ENCODE measurements around the gene RGMB. TPM values are rescaled to one million over a fixed set of nuclear protein-coding genes. Genes with fewer than 3 reads are reported as not detected.

The RGMB gene
- total RNA-seq, 1 experiment from 2014 or later = 16.4 TPM

- Histone ChIP-seq H3K4me3 (ENCODE audit: low read depth, low read length) (no peak overlapping the region), H3K36me3 (ENCODE audit: control insufficient read depth, insufficient read depth, low read length) (peaks cover 2% of the 10 kb centered on the region), H3K4me1 (0 out of 2 replicates have a peak, but pooled peaks cover 6% of the 10 kb centered on the region), H3K9me3 (no peaks in the 10 kb centered on the region), H3K27me3 (replicated peaks; ENCODE audit: control insufficient read depth, insufficient read depth, low read length) (no peaks in the 10 kb centered on the region)
- ChIA-PET CTCF (no interaction called here), POLR2A (no interaction called here)
- TF ChIP-seq, protein P1, sequence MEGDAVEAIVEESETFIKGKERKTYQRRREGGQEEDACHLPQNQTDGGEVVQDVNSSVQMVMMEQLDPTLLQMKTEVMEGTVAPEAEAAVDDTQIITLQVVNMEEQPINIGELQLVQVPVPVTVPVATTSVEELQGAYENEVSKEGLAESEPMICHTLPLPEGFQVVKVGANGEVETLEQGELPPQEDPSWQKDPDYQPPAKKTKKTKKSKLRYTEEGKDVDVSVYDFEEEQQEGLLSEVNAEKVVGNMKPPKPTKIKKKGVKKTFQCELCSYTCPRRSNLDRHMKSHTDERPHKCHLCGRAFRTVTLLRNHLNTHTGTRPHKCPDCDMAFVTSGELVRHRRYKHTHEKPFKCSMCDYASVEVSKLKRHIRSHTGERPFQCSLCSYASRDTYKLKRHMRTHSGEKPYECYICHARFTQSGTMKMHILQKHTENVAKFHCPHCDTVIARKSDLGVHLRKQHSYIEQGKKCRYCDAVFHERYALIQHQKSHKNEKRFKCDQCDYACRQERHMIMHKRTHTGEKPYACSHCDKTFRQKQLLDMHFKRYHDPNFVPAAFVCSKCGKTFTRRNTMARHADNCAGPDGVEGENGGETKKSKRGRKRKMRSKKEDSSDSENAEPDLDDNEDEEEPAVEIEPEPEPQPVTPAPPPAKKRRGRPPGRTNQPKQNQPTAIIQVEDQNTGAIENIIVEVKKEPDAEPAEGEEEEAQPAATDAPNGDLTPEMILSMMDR (IDR thresholded peaks at IDR 0.05; ENCODE audit: insufficient read depth in 1 of 2, low read depth in 1 of 2, low read length in 1 of 2, severe bottlenecking in 1 of 2, unreplicated experiment in 1 of 2) = no peak
- no TSS peak for BruUV-seq (replicated peaks)
- Mint-ChIP-seq H3K27me3 (ENCODE audit: insufficient read depth, unreplicated experiment) (no peaks in the 10 kb centered on the region), H3K27ac (ENCODE audit: unreplicated experiment) (no peak overlapping the region), H3K4me1 (ENCODE audit: low read depth, unreplicated experiment) (no peaks in the 10 kb centered on the region), H3K4me3 (ENCODE audit: unreplicated experiment) (no peak overlapping the region), H3K9me3 (ENCODE audit: unreplicated experiment) (no peaks in the 10 kb centered on the region), H3K36me3 (ENCODE audit: insufficient read depth, unreplicated experiment) (peaks cover 12% of the 10 kb centered on the region)
- DNase-seq = no peak
- intact Hi-C loops (cut with micrococcal nuclease; ENCODE audit: unreplicated experiment) = loop anchor here (10.0 kb wide), 2 partner anchors 905 to 1545 kb away; no protein-coding TSS in a partner anchor
Observed at GRCh38 chr5:98779264-98779877, 5.9 kb downstream of the RGMB start.

- Mint-ChIP-seq H3K27ac (ENCODE audit: unreplicated experiment) (no peak overlapping the region), H3K4me1 (ENCODE audit: low read depth, unreplicated experiment) (no peaks in the 10 kb centered on the region), H3K9me3 (ENCODE audit: unreplicated experiment) (no peaks in the 10 kb centered on the region), H3K36me3 (ENCODE audit: insufficient read depth, unreplicated experiment) (peaks cover 12% of the 10 kb centered on the region), H3K4me3 (ENCODE audit: unreplicated experiment) (no peak overlapping the region), H3K27me3 (ENCODE audit: insufficient read depth, unreplicated experiment) (no peaks in the 10 kb centered on the region)
- POLR2A ChIA-PET = no interaction called here
- TF ChIP-seq, protein P1 (IDR thresholded peaks at IDR 0.05; ENCODE audit: insufficient read depth in 1 of 2, low read depth in 1 of 2, low read length in 1 of 2, severe bottlenecking in 1 of 2, unreplicated experiment in 1 of 2) = no peak
- intact Hi-C loops (cut with micrococcal nuclease; ENCODE audit: unreplicated experiment) = no loop called here
- H3K27me3 ChIP-seq (replicated peaks; ENCODE audit: control insufficient read depth, insufficient read depth, low read length) = no peaks in the 10 kb centered on the region
- no TSS peak for BruUV-seq (replicated peaks)
- H3K4me1 ChIP-seq = 0 out of 2 replicates have a peak, but pooled peaks cover 6% of the 10 kb centered on the region
- DNase-seq = no peak
- no peak overlapping the region for H3K4me3 ChIP-seq (ENCODE audit: low read depth, low read length)
- CTCF ChIA-PET = no interaction called here
- peaks cover 2% of the 10 kb centered on the region for H3K36me3 ChIP-seq (ENCODE audit: control insufficient read depth, insufficient read depth, low read length)
- H3K9me3 ChIP-seq = no peaks in the 10 kb centered on the region
Observed at GRCh38 chr5:98780390-98780789, 6.9 kb downstream of the RGMB start.

GRCh38 chr5:98781520-98781919 lies 8.1 kb downstream of the RGMB start:
- H3K4me1 ChIP-seq = no peaks in the 10 kb centered on the region
- intact Hi-C loops (cut with micrococcal nuclease; ENCODE audit: unreplicated experiment) = no loop called here

More at GRCh38 chr5:98781520-98781919, 8.1 kb downstream of the RGMB start:
- H3K27ac Mint-ChIP-seq (ENCODE audit: unreplicated experiment) = no peak overlapping the region
- Histone ChIP-seq H3K27me3 (replicated peaks; ENCODE audit: control insufficient read depth, insufficient read depth, low read length) (no peaks in the 10 kb centered on the region), H3K9me3 (no peaks in the 10 kb centered on the region), H3K4me3 (ENCODE audit: low read depth, low read length) (no peak overlapping the region), H3K36me3 (ENCODE audit: control insufficient read depth, insufficient read depth, low read length) (peaks cover 2% of the 10 kb centered on the region)
- POLR2A ChIA-PET = no interaction called here
- no peaks in the 10 kb centered on the region for H3K9me3 Mint-ChIP-seq (ENCODE audit: unreplicated experiment)
- no TSS peak for BruUV-seq (replicated peaks)
- TF ChIP-seq, protein P1 (IDR thresholded peaks at IDR 0.05; ENCODE audit: insufficient read depth in 1 of 2, low read depth in 1 of 2, low read length in 1 of 2, severe bottlenecking in 1 of 2, unreplicated experiment in 1 of 2) = no peak
- H3K4me3 Mint-ChIP-seq (ENCODE audit: unreplicated experiment) = no peak overlapping the region
- peaks cover 16% of the 10 kb centered on the region for H3K36me3 Mint-ChIP-seq (ENCODE audit: insufficient read depth, unreplicated experiment)
- CTCF ChIA-PET = no interaction called here
- no peak for DNase-seq
- no peaks in the 10 kb centered on the region for H3K4me1 Mint-ChIP-seq (ENCODE audit: low read depth, unreplicated experiment)
- no peaks in the 10 kb centered on the region for H3K27me3 Mint-ChIP-seq (ENCODE audit: insufficient read depth, unreplicated experiment)

Measured in Caco-2 (cell line).